HepG2 (cell line): ENCODE measurements around the gene PPP1CA. TPM values are rescaled to one million over a fixed set of nuclear protein-coding genes. Genes with fewer than 3 reads are reported as not detected.

ENCODE experiments used
- CENPX ChIP-seq: sonication (generic); formaldehyde crosslinking; IDR thresholded peaks from 2 replicates; pipeline ENCODE4 v1.9.0; 2021; ENCODE audit warnings: mild to moderate bottlenecking, missing genetic modification reagents, moderate library complexity
- CREB3 ChIP-seq: sonication (generic); formaldehyde crosslinking; IDR thresholded peaks from 2 replicates; pipeline ENCODE4 v1.5.0; 2020; ENCODE audit warnings: missing genetic modification reagents
- FOXA1 ChIP-seq, 2 experiments: fragments of 450-650 bp in 1 of 2; sonication (generic) in 1 of 2; formaldehyde crosslinking in 1 of 2; IDR thresholded peaks; 2 replicates each; pipeline versions ENCODE4 v1.4.0 to v1.6.1; 2016 to 2020; ENCODE audit warnings: missing genetic modification reagents in 1 of 2
- MED1 ChIP-seq: sonication (generic); formaldehyde crosslinking; IDR thresholded peaks from 2 replicates; pipeline ENCODE4 v1.4.0; 2020; ENCODE audit warnings: missing genetic modification reagents
- MXD3 ChIP-seq: IDR thresholded peaks from 2 replicates; pipeline ENCODE4 v1.6.1; 2016; ENCODE audit warnings: mild to moderate bottlenecking, missing biosample characterization, missing genetic modification reagents
- NR2C2 ChIP-seq: sonication (generic); formaldehyde crosslinking; IDR thresholded peaks from 2 replicates; pipeline ENCODE4 v1.4.0; 2020; ENCODE audit warnings: missing genetic modification reagents, mild to moderate bottlenecking, moderate library complexity, borderline replicate concordance
- RAD21 ChIP-seq: fragments of 450-650 bp; formaldehyde crosslinking; IDR thresholded peaks from 2 replicates; pipeline ENCODE4 v1.5.0; 2020; ENCODE audit warnings: mild to moderate bottlenecking
- REPIN1 ChIP-seq: sonication (generic); formaldehyde crosslinking; IDR thresholded peaks from 2 replicates; pipeline ENCODE4 v1.8.0; 2022; ENCODE audit warnings: missing genetic modification reagents, low read depth, mild to moderate bottlenecking, borderline replicate concordance
- SRSF1 ChIP-seq: fragments of 200-400 bp; formaldehyde crosslinking; optimal IDR thresholded peaks from 2 replicates; pipeline ENCODE3; 2017; ENCODE audit warnings: mild to moderate bottlenecking, low read depth, low read length, moderate library complexity
- SRY ChIP-seq: sonication (generic); formaldehyde crosslinking; IDR thresholded peaks from 2 replicates; pipeline ENCODE4 v1.8.0; 2022; ENCODE audit warnings: mild to moderate bottlenecking, missing genetic modification reagents
- TCF7 ChIP-seq: sonication (generic); IDR thresholded peaks from 2 replicates; pipeline ENCODE4 v1.6.1; 2016; ENCODE audit warnings: antibody characterized with exemption, low read depth
- ZBTB42 ChIP-seq: sonication (generic); formaldehyde crosslinking; IDR thresholded peaks from 2 replicates; pipeline ENCODE4 v1.5.0; 2020; ENCODE audit warnings: mild to moderate bottlenecking, missing genetic modification reagents
- ZC3H13 ChIP-seq: sonication (generic); formaldehyde crosslinking; IDR thresholded peaks from 2 replicates; pipeline ENCODE4 v1.8.1; 2023; ENCODE audit warnings: mild to moderate bottlenecking, missing genetic modification reagents, moderate library complexity
- ZC3H4 ChIP-seq: sonication (generic); formaldehyde crosslinking; IDR thresholded peaks from 2 replicates; pipeline ENCODE4 v1.4.0; 2020; ENCODE audit warnings: missing genetic modification reagents, borderline replicate concordance
- ZNF292 ChIP-seq: sonication (generic); formaldehyde crosslinking; IDR thresholded peaks from 2 replicates; pipeline ENCODE4 v1.8.1; 2022; ENCODE audit warnings: mild to moderate bottlenecking, low read depth, missing genetic modification reagents, borderline replicate concordance
- ZNF296 ChIP-seq: sonication (generic); formaldehyde crosslinking; conservative IDR thresholded peaks from 2 replicates; pipeline ENCODE4 v1.5.0; 2020; ENCODE audit warnings: mild to moderate bottlenecking, missing genetic modification reagents
- ZNF343 ChIP-seq: sonication (generic); formaldehyde crosslinking; IDR thresholded peaks from 2 replicates; pipeline ENCODE4 v1.4.0; 2020; ENCODE audit warnings: mild to moderate bottlenecking, missing genetic modification reagents
- ZNF350 ChIP-seq: sonication (generic); formaldehyde crosslinking; IDR thresholded peaks from 2 replicates; pipeline ENCODE4 v1.4.0; 2020; ENCODE audit warnings: mild to moderate bottlenecking, low read depth, missing genetic modification reagents, borderline replicate concordance
- ZNF550 ChIP-seq: sonication (generic); formaldehyde crosslinking; IDR thresholded peaks from 2 replicates; pipeline ENCODE4 v1.4.0; 2020; ENCODE audit warnings: mild to moderate bottlenecking, missing genetic modification reagents, borderline replicate concordance
- ZNF607 ChIP-seq: sonication (generic); formaldehyde crosslinking; IDR thresholded peaks from 2 replicates; pipeline ENCODE4 v1.5.1; 2020; ENCODE audit warnings: missing genetic modification reagents, mild to moderate bottlenecking, borderline replicate concordance
- ZNF687 ChIP-seq: sonication (generic); formaldehyde crosslinking; IDR thresholded peaks from 2 replicates; pipeline ENCODE4 v1.5.1; 2020; ENCODE audit warnings: mild to moderate bottlenecking, missing genetic modification reagents, moderate library complexity
- ZNF772 ChIP-seq: sonication (generic); formaldehyde crosslinking; IDR thresholded peaks from 2 replicates; pipeline ENCODE4 v1.5.0; 2020; ENCODE audit warnings: mild to moderate bottlenecking, missing genetic modification reagents
- ZNF878 ChIP-seq: sonication (generic); formaldehyde crosslinking; IDR thresholded peaks from 2 replicates; pipeline ENCODE4 v1.8.1; 2023; ENCODE audit warnings: mild to moderate bottlenecking, missing genetic modification reagents, moderate library complexity
- polyA plus RNA-seq, 8 experiments: library from polyadenylated mRNA; depleted of rRNA in 3 of 8; stranded (reverse) in 7 of 8; unstranded in 1 of 8; fragments of >200 nt; fragmentation: Illumina TruSeq in 4 of 8; extraction: Trizol in 4 of 8; gene quantifications; 2 replicates each; pipeline versions ENCODE4 v1.2.1 to v1.2.3, GENCODE V29; 2011 to 2016; ENCODE audit warnings: low read depth in 4 of 8, missing spikeins in 1 of 8, mixed read lengths in 1 of 8; ENCODE audit not compliant: insufficient read depth in 1 of 8
- total RNA-seq, 5 experiments: library from RNA; depleted of rRNA; stranded (reverse); fragments of >200 nt; fragmentation: Illumina TruSeq; extraction: Trizol; gene quantifications; 2 replicates each; pipeline ENCODE4 v1.2.3, GENCODE V29; 2016; ENCODE audit warnings: low read depth in 1 of 5

Gene PPP1CA
- total and polyA plus RNA-seq, 2 of the 13 experiments (the other 11 are each of a cell fraction or from before 2014, with no cell fraction given), result 149 to 170 TPM

DNA sequence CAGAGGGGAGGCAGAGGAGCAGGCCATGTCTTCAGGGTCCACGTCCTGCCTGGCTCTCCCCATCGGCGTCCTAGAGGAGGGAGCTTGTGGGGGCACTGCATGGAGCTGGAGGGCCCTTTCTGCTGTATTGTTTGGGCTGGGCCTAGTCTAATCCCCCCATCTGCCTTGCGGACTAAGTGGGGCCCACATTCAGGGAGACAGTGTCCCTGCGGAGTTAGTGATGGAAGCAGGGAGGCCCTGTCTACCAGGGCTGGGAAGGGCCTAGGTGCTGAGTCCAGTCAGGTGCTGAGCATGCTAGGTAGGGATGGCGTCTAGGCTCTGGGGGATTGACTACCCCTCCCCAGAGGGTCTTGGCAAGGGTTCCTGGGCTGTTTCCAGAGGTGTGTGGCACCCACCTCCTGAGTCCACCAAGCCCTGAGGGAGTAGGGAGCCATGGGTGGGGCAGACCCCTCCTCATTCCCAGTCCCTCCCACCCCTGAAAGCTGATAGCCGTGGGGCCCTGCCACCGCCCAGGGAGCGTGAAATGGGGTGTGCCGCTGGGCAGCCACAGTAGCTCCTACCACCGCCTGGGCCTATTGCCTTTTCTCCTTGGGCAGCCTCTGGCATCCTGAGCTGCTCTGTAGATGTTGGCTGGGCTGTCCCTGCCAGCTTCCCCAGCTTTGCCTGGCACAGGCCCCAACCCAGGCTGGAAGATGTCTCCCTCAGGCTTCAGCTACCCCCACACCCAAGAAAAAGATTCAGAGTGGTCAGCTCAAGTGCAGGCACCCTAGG lies 46.5 kb downstream of the PPP1CA start (continued):
- TF ChIP-seq NR2C2 (CRISPR knock-in tag) (no peak), ZNF350 (no peak), ZBTB42 (CRISPR knock-in tag) (no peak), REPIN1 (CRISPR knock-in tag) (no peak), MXD3 (0 out of 2 replicates have a peak, but pooled peaks have one; percentile 9), ZNF687 (CRISPR knock-in tag) (peak; percentile 67), ZNF772 (CRISPR knock-in tag) (no peak), CREB3 (CRISPR knock-in tag) (no peak), ZNF878 (no peak), ZNF343 (CRISPR knock-in tag) (no peak), ZNF550 (CRISPR knock-in tag) (no peak), SRY (0 out of 2 replicates have a peak, but pooled peaks have one; percentile 35), RAD21 (CRISPR knock-in tag) (no peak), ZNF292 (CRISPR knock-in tag) (0 out of 2 replicates have a peak, but pooled peaks have one; percentile 0), MED1 (CRISPR knock-in tag) (no peak), ZNF607 (CRISPR knock-in tag) (no peak), SRSF1 (peak; percentile 41), ZNF296 (CRISPR knock-in tag) (no peak), TCF7 (no peak), CENPX (CRISPR knock-in tag) (no peak), FOXA1 (IDR thresholded peaks at IDR 0.05) (no peak), FOXA1 (CRISPR knock-in tag; IDR thresholded peaks at IDR 0.05) (no peak), ZC3H13 (CRISPR knock-in tag) (no peak), ZC3H4 (CRISPR knock-in tag) (no peak)
